Keratinocyte (primary cell): ENCODE measurements around the gene KLK3.

Source experiments
- CTCF ChIP-seq, 3 experiments: IDR thresholded peaks in 1 of 3; conservative IDR thresholded peaks in 1 of 3; optimal IDR thresholded peaks in 1 of 3; 2 replicates in 2 of 3; 3 replicates in 1 of 3; pipeline versions ENCODE3 to v1.5.1; 2011; ENCODE audit warnings: low read length in 3 of 3, mild to moderate bottlenecking in 3 of 3, moderate library complexity in 2 of 3, control low read depth in 1 of 3, inconsistent platforms in 1 of 3; ENCODE audit not compliant: insufficient read depth in 2 of 3; ENCODE audit errors: extremely low read depth in 1 of 3
- EZH2 ChIP-seq: IDR thresholded peaks from one replicate; pipeline ENCODE4 v1.6.1; 2012; ENCODE audit warnings: inconsistent platforms, mild to moderate bottlenecking, low read length, moderate library complexity

- TF ChIP-seq CTCF (optimal IDR thresholded peaks at IDR 0.05 in 1 of 3, IDR thresholded peaks at IDR 0.05 in 1 of 3, conservative IDR thresholded peaks at IDR 0.05 in 1 of 3; ENCODE audit: extremely low read depth in 1 of 3, insufficient read depth in 2 of 3, low read length in 3 of 3) (no peak), EZH2 (no peak)
These were observed 5.1 kb downstream of the KLK3 start for GRCh38 chr19:50859849-50860248.
